Spleen (tissue), 7 donors: ENCODE data around the gene PRKAG1.

Experiments
- POLR2A ChIP-seq, 3 donors: fragments of 450-650 bp; IDR thresholded peaks; one replicate each; pipeline ENCODE4 v1.5.1; 2017; ENCODE audit warnings: antibody characterized with exemption in 3 of 3, mild to moderate bottlenecking in 1 of 3
- POLR2AphosphoS5 ChIP-seq, 3 donors: sonication (generic); formaldehyde crosslinking; IDR thresholded peaks; one replicate each; pipeline ENCODE4 v1.5.1; 2017; ENCODE audit warnings: antibody characterized with exemption in 3 of 3
- TF ChIP-seq, protein P1 (sequence below), 11 experiments: fragments of 200-600 bp in 7 of 11; fragments of 450-650 bp in 4 of 11; sonication (generic) in 4 of 11; IDR thresholded peaks in 8 of 11; conservative IDR thresholded peaks in 3 of 11; 1 replicate in 7 of 11; 2 replicates in 4 of 11; pipeline versions ENCODE4 v1.4.0 to v1.8.0; 2016 to 2021; ENCODE audit warnings: antibody characterized with exemption in 11 of 11, inconsistent platforms in 4 of 11, mild to moderate bottlenecking in 1 of 11
- donor health status: DM: no; HTN: no; CAD: no; lungs with moderate emphysema.
- donor health status: DM: no; HTN: no; CAD: no.
- donor health status: DM: no; HTN: no; CAD: no.

DNA sequence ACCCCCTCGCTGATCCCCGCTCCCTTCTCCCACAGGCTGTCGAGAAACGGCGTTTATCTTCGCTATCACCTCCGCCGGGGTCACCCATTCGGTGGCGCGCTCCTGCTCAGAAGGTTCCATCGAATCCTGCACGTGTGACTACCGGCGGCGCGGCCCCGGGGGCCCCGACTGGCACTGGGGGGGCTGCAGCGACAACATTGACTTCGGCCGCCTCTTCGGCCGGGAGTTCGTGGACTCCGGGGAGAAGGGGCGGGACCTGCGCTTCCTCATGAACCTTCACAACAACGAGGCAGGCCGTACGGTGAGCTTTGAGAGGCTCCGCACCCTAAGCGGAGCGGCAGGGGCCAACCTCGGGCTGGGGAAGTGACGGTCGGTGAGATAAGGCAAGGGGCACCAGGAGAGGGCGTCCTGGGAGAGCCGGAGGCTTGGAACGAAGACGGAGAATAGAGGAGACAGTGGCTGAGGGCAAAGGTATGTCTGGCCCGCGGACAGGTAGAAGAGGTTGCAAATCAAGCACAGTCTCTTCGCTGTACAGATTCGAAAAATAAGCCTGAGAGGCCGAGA, 38.1 kb downstream of the PRKAG1 start:
- TF ChIP-seq, protein P1, sequence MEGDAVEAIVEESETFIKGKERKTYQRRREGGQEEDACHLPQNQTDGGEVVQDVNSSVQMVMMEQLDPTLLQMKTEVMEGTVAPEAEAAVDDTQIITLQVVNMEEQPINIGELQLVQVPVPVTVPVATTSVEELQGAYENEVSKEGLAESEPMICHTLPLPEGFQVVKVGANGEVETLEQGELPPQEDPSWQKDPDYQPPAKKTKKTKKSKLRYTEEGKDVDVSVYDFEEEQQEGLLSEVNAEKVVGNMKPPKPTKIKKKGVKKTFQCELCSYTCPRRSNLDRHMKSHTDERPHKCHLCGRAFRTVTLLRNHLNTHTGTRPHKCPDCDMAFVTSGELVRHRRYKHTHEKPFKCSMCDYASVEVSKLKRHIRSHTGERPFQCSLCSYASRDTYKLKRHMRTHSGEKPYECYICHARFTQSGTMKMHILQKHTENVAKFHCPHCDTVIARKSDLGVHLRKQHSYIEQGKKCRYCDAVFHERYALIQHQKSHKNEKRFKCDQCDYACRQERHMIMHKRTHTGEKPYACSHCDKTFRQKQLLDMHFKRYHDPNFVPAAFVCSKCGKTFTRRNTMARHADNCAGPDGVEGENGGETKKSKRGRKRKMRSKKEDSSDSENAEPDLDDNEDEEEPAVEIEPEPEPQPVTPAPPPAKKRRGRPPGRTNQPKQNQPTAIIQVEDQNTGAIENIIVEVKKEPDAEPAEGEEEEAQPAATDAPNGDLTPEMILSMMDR (IDR thresholded peaks at IDR 0.05 in 8 of 11, conservative IDR thresholded peaks at IDR 0.05 in 3 of 11): no peak
- TF ChIP-seq POLR2A (IDR thresholded peaks at IDR 0.05) (no peak), POLR2AphosphoS5 (IDR thresholded peaks at IDR 0.05) (no peak)
